Esophagus muscularis mucosa (tissue), 4 donors: Measurements from ENCODE around the gene KCNA5. TPM values are rescaled to one million over a fixed set of nuclear protein-coding genes. Genes with fewer than 3 reads are reported as not detected.
A peak's percentile ranks its signal among the peaks of the same experiment; 100 is the strongest.

ENCODE experiments used
- DNase-seq: peaks from one replicate; pipeline ENCODE4 v3.0.0-alpha.2; 2017; ENCODE audit errors: extremely low spot score
- H3K27ac ChIP-seq, 4 donors: fragments of 200-600 bp; sonication (generic); replicated peaks in 1 of 4; 1 replicate in 3 of 4; 2 replicates in 1 of 4; pipeline ENCODE4 v1.5.1; 2016 to 2019; ENCODE audit warnings: mild to moderate bottlenecking in 1 of 4
- H3K27me3 ChIP-seq, 4 donors: fragments of 200-600 bp; sonication (generic); one replicate each; pipeline versions ENCODE4 v1.5.1 to v1.6.0; 2016 to 2019
- H3K36me3 ChIP-seq, 4 donors: fragments of 200-600 bp; sonication (generic); one replicate each; pipeline ENCODE4 v1.5.1; 2016 to 2019
- H3K4me1 ChIP-seq, 4 donors: fragments of 200-600 bp; sonication (generic); one replicate each; pipeline ENCODE4 v1.5.1; 2016 to 2019
- H3K4me3 ChIP-seq, 4 donors: fragments of 200-600 bp; sonication (generic); 1 replicate in 2 of 4; 2 replicates in 2 of 4; pipeline ENCODE4 v1.5.1; 2016 to 2019; ENCODE audit warnings: mild to moderate bottlenecking in 4 of 4, moderate library complexity in 1 of 4
- H3K9me3 ChIP-seq, 4 donors: fragments of 200-600 bp; sonication (generic); 1 replicate in 3 of 4; 2 replicates in 1 of 4; pipeline ENCODE4 v1.5.1; 2016 to 2019
- EP300 ChIP-seq: sonication (generic); formaldehyde crosslinking; IDR thresholded peaks from one replicate; pipeline ENCODE4 v1.6.1; 2017; ENCODE audit warnings: antibody characterized with exemption
- POLR2A ChIP-seq: fragments of 450-650 bp; IDR thresholded peaks from one replicate; pipeline ENCODE4 v1.6.1; 2017; ENCODE audit warnings: antibody characterized with exemption, moderate library complexity, mild to moderate bottlenecking, low read depth
- POLR2AphosphoS5 ChIP-seq, 2 donors: sonication (generic); formaldehyde crosslinking; IDR thresholded peaks; one replicate each; pipeline ENCODE4 v1.6.1; 2017; ENCODE audit warnings: antibody characterized with exemption in 2 of 2
- WGBS: methylation state at CpG from one replicate; pipeline ENCODE4 v1.1.5; 2018; 5-methylcytosine and 5-hydroxymethylcytosine counted together
- intact Hi-C: fragments of 100-400 bp; cut with DNase I; formaldehyde crosslinking; loops from one replicate; pipeline ENCODE4 v1.15.1; 2023
- total RNA-seq, 4 donors: library from RNA; depleted of rRNA; stranded (reverse); fragments of >200 nt; gene quantifications; one replicate each; pipeline versions ENCODE4 v1.1.0 to v1.2.1, GENCODE V29; 2016
- TF ChIP-seq, protein P1 (sequence below), 3 experiments: fragments of 200-600 bp in 2 of 3; fragments of 450-650 bp in 1 of 3; sonication (generic) in 2 of 3; IDR thresholded peaks; one replicate each; pipeline ENCODE4 v1.5.1; 2017 to 2019; ENCODE audit warnings: antibody characterized with exemption in 3 of 3, mild to moderate bottlenecking in 2 of 3, moderate library complexity in 1 of 3

KCNA5 gene
- total RNA-seq, 4 donors from 2014 or later: 1.2 to 5.9 (median 2.2) TPM

- no peak overlapping the region for H3K4me3 ChIP-seq
- WGBS: 79% methylated on average over 16 of the region's 24 CpGs
- H3K27me3 ChIP-seq: peaks cover 0 to 7% (median 0%) of the 10 kb centered on the region in 4 donors
- H3K27ac ChIP-seq: no peak overlapping the region
- H3K36me3 ChIP-seq: no peaks in the 10 kb centered on the region
- no peak for TF ChIP-seq POLR2A
- TF ChIP-seq, protein P1, sequence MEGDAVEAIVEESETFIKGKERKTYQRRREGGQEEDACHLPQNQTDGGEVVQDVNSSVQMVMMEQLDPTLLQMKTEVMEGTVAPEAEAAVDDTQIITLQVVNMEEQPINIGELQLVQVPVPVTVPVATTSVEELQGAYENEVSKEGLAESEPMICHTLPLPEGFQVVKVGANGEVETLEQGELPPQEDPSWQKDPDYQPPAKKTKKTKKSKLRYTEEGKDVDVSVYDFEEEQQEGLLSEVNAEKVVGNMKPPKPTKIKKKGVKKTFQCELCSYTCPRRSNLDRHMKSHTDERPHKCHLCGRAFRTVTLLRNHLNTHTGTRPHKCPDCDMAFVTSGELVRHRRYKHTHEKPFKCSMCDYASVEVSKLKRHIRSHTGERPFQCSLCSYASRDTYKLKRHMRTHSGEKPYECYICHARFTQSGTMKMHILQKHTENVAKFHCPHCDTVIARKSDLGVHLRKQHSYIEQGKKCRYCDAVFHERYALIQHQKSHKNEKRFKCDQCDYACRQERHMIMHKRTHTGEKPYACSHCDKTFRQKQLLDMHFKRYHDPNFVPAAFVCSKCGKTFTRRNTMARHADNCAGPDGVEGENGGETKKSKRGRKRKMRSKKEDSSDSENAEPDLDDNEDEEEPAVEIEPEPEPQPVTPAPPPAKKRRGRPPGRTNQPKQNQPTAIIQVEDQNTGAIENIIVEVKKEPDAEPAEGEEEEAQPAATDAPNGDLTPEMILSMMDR (IDR thresholded peaks at IDR 0.05): no peak
- TF ChIP-seq POLR2AphosphoS5 (IDR thresholded peaks at IDR 0.05): no peak
- no peak for TF ChIP-seq EP300
- no peak for DNase-seq
- H3K4me1 ChIP-seq: no peaks in the 10 kb centered on the region
- H3K9me3 ChIP-seq: no peaks in the 10 kb centered on the region
- intact Hi-C loops: no loop called here
Measured at GRCh38 chr12:5017638-5018348, 25.9 kb upstream of the KCNA5 start.

GRCh38 chr12:5018677-5019076 lies 25.0 kb upstream of the KCNA5 start:
- no peak overlapping the region for H3K4me3 ChIP-seq
- TF ChIP-seq EP300 (no peak), POLR2A (no peak), POLR2AphosphoS5 (IDR thresholded peaks at IDR 0.05) (no peak)
- TF ChIP-seq, protein P1 (IDR thresholded peaks at IDR 0.05): no peak
- intact Hi-C loops: no loop called here
- no peak overlapping the region for H3K27ac ChIP-seq
- H3K4me1 ChIP-seq: no peaks in the 10 kb centered on the region
- no peaks in the 10 kb centered on the region for H3K36me3 ChIP-seq
- peaks cover 0 to 16% (median 0%) of the 10 kb centered on the region in 4 donors for H3K27me3 ChIP-seq
- DNase-seq: no peak
- H3K9me3 ChIP-seq: no peaks in the 10 kb centered on the region
- 82% methylated on average over 3 of the region's 3 CpGs for WGBS

GRCh38 chr12:5022025-5022424 lies 21.7 kb upstream of the KCNA5 start:
- DNase-seq: no peak
- H3K4me1 ChIP-seq: no peaks in the 10 kb centered on the region
- H3K27ac ChIP-seq: no peak overlapping the region
- WGBS: 91% methylated on average over 4 of the region's 4 CpGs
- H3K4me3 ChIP-seq: no peak overlapping the region
- no peaks in the 10 kb centered on the region for H3K36me3 ChIP-seq
- intact Hi-C loops: loop anchor here (1.0 kb wide), 1 partner anchor 62 kb away; no protein-coding TSS in a partner anchor
- peaks cover 0 to 24% (median 0%) of the 10 kb centered on the region in 4 donors for H3K27me3 ChIP-seq
- H3K9me3 ChIP-seq: no peaks in the 10 kb centered on the region
- TF ChIP-seq POLR2A (no peak), EP300 (no peak)

- H3K36me3 ChIP-seq: no peaks in the 10 kb centered on the region
- intact Hi-C loops: loop anchor here (1.0 kb wide), 1 partner anchor 62 kb away; no protein-coding TSS in a partner anchor
- WGBS: 16% methylated on average over 12 of the region's 12 CpGs
- H3K9me3 ChIP-seq: no peaks in the 10 kb centered on the region
- no peak overlapping the region for H3K27ac ChIP-seq
- TF ChIP-seq, protein P1 (IDR thresholded peaks at IDR 0.05): peak; percentile 84 to 93 (median 88)
- TF ChIP-seq EP300 (no peak), POLR2A (no peak)
- no peak overlapping the region for H3K4me3 ChIP-seq
- no peak for DNase-seq
- H3K4me1 ChIP-seq: no peaks in the 10 kb centered on the region
- peaks cover 0 to 24% (median 0%) of the 10 kb centered on the region in 4 donors for H3K27me3 ChIP-seq
Measured at GRCh38 chr12:5022465-5023061, 21.1 kb upstream of the KCNA5 start.

- H3K27ac ChIP-seq: no peak overlapping the region
Measured at GRCh38 chr12:5023842-5024241, 19.8 kb upstream of the KCNA5 start.

More at GRCh38 chr12:5023842-5024241, 19.8 kb upstream of the KCNA5 start:
- no peak for DNase-seq
- peaks cover 0 to 24% (median 0%) of the 10 kb centered on the region in 4 donors for H3K27me3 ChIP-seq
- no peak for TF ChIP-seq EP300
- no peak for TF ChIP-seq POLR2A
- intact Hi-C loops: no loop called here
- 92% methylated on average over 5 of the region's 6 CpGs for WGBS
- H3K4me3 ChIP-seq: no peak overlapping the region
- H3K4me1 ChIP-seq: no peaks in the 10 kb centered on the region
- no peaks in the 10 kb centered on the region for H3K36me3 ChIP-seq
- no peaks in the 10 kb centered on the region for H3K9me3 ChIP-seq
